Type B pancreatic cell (in vitro differentiated cells): ENCODE measurements around the gene CST7. TPM values are rescaled to one million over a fixed set of nuclear protein-coding genes. Genes with fewer than 3 reads are reported as not detected.
A peak's percentile ranks its signal among the peaks of the same experiment; 100 is the strongest.
"Not testable (repeated sequence)": the region's sequence is repeated elsewhere in the genome, so short reads cannot be mapped to it uniquely, and the experiment has no call there.

ENCODE experiments used
- DNase-seq: peaks from one replicate; pipeline ENCODE4 v3.0.0; 2021; ENCODE audit warnings: mixed read lengths; ENCODE audit not compliant: unreplicated experiment; ENCODE audit errors: extremely low spot score
- H3K27ac Mint-ChIP-seq: 2 replicates; pipeline ENCODE4 v1.8.0; 2021; ENCODE audit warnings: mild to moderate bottlenecking, mixed read lengths
- H3K27me3 Mint-ChIP-seq: 2 replicates; pipeline ENCODE4 v1.8.0; 2021; ENCODE audit warnings: mixed read lengths
- H3K36me3 Mint-ChIP-seq: 2 replicates; pipeline ENCODE4 v1.8.0; 2021; ENCODE audit warnings: mixed read lengths
- H3K4me1 Mint-ChIP-seq: one replicate; pipeline ENCODE4 v1.8.0; 2021; ENCODE audit warnings: mixed read lengths; ENCODE audit not compliant: unreplicated experiment
- H3K4me3 Mint-ChIP-seq: 2 replicates; pipeline ENCODE4 v1.8.0; 2021; ENCODE audit warnings: mild to moderate bottlenecking, mixed read lengths
- H3K9me3 Mint-ChIP-seq: 2 replicates; pipeline ENCODE4 v1.8.0; 2021; ENCODE audit warnings: mixed read lengths
- total RNA-seq: library from RNA; stranded (reverse); gene quantifications from 2 replicates; pipeline ENCODE4 v1.2.1, GENCODE V29; 2021; ENCODE audit warnings: low replicate concordance
- TF ChIP-seq, protein P1 (sequence below): fragments of 200-600 bp; sonication (generic); conservative IDR thresholded peaks from 2 replicates; pipeline ENCODE4 v1.5.0; 2021; ENCODE audit warnings: antibody characterized with exemption, mild to moderate bottlenecking

Gene CST7
- total RNA-seq, 1 donor from 2014 or later = not detected

GRCh38 chr20:24998631-24999445 lies 49.8 kb downstream of the CST7 start:
- TF ChIP-seq, protein P1, sequence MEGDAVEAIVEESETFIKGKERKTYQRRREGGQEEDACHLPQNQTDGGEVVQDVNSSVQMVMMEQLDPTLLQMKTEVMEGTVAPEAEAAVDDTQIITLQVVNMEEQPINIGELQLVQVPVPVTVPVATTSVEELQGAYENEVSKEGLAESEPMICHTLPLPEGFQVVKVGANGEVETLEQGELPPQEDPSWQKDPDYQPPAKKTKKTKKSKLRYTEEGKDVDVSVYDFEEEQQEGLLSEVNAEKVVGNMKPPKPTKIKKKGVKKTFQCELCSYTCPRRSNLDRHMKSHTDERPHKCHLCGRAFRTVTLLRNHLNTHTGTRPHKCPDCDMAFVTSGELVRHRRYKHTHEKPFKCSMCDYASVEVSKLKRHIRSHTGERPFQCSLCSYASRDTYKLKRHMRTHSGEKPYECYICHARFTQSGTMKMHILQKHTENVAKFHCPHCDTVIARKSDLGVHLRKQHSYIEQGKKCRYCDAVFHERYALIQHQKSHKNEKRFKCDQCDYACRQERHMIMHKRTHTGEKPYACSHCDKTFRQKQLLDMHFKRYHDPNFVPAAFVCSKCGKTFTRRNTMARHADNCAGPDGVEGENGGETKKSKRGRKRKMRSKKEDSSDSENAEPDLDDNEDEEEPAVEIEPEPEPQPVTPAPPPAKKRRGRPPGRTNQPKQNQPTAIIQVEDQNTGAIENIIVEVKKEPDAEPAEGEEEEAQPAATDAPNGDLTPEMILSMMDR = no peak
- H3K36me3 Mint-ChIP-seq = peaks cover 3% of the 10 kb centered on the region

DNA sequence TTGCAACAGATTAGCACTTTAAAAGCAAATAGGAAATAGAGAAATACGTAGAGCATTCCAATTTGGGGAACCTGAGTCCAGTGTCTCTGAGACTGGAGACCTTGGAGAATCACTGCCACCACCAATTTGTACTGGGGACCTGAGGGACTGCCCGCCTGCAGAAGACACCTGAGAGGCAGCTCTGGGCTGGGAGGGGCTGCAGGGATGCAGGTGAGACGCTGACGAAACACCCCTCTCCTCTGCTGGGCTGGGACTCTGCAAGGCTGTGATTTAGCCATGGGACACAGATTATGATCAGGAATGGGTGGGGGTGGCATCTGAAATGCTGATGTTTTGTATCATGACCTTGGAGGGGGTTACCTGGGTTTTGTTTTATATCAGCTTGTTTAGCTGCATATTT lies 50.5 kb downstream of the CST7 start:
- peaks cover 3% of the 10 kb centered on the region for H3K9me3 Mint-ChIP-seq
- H3K4me1 Mint-ChIP-seq = peaks cover 17% of the 10 kb centered on the region
- DNase-seq = peak; percentile 24
- H3K36me3 Mint-ChIP-seq = peaks cover 3% of the 10 kb centered on the region
- H3K27me3 Mint-ChIP-seq = peaks cover 19% of the 10 kb centered on the region
- H3K27ac Mint-ChIP-seq = peak overlapping the region; percentile 72
- TF ChIP-seq, protein P1 = no peak
- H3K4me3 Mint-ChIP-seq = no peak overlapping the region

More at GRCh38 chr20:24998631-24999445, 49.8 kb downstream of the CST7 start:
- Mint-ChIP-seq H3K27ac (peak overlapping the region; percentile 49), H3K9me3 (peaks cover 3% of the 10 kb centered on the region), H3K27me3 (peaks cover 19% of the 10 kb centered on the region), H3K4me1 (peaks cover 22% of the 10 kb centered on the region), H3K4me3 (no peak overlapping the region)
- peak; percentile 24 for DNase-seq

GRCh38 chr20:25000268-25000801 lies 51.3 kb downstream of the CST7 start:
- Mint-ChIP-seq H3K4me3 (peak overlapping the region; percentile 20), H3K9me3 (peaks cover 3% of the 10 kb centered on the region), H3K27ac (peak overlapping the region; percentile 72), H3K36me3 (peaks cover 3% of the 10 kb centered on the region), H3K4me1 (peaks cover 9% of the 10 kb centered on the region), H3K27me3 (peaks cover 17% of the 10 kb centered on the region)
- peak; percentile 65 for DNase-seq
- TF ChIP-seq, protein P1 = no peak

- H3K27me3 Mint-ChIP-seq = peaks cover 17% of the 10 kb centered on the region
- H3K27ac Mint-ChIP-seq, H3K36me3 Mint-ChIP-seq, DNase-seq, H3K4me1 Mint-ChIP-seq, H3K4me3 Mint-ChIP-seq, H3K9me3 Mint-ChIP-seq: not testable (repeated sequence)
Observed at GRCh38 chr20:25001323-25001722, 52.3 kb downstream of the CST7 start.

DNA sequence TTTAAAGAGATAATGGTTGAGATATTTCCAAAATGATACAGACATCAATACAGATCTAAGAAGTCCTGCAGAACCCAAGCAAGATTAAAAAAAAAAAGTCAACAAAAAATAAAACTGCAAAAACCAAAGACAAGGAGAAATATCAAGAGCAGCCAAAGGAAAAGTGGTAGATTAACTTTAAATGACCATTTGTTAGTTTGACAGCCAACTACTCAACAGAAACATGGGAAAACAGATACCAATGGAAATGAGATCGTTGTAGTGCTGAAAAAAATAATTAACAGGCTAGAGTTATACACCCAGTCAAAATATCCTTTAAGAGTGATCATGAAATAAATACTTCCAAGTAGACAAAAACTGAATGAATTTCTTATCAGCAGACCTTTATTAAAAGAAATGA lies 53.9 kb downstream of the CST7 start:
- TF ChIP-seq, protein P1 = no peak
- Mint-ChIP-seq H3K27ac (no peak overlapping the region), H3K4me1 (peaks cover 6% of the 10 kb centered on the region), H3K9me3 (peaks cover 3% of the 10 kb centered on the region), H3K27me3 (peaks cover 10% of the 10 kb centered on the region), H3K4me3 (no peak overlapping the region), H3K36me3 (peaks cover 3% of the 10 kb centered on the region)
- DNase-seq = no peak

- Mint-ChIP-seq H3K9me3 (peaks cover 3% of the 10 kb centered on the region), H3K27ac (no peak overlapping the region), H3K4me1 (peaks cover 3% of the 10 kb centered on the region), H3K27me3 (no peaks in the 10 kb centered on the region), H3K36me3 (peaks cover 7% of the 10 kb centered on the region), H3K4me3 (no peak overlapping the region)
- DNase-seq = peak; percentile 13
- TF ChIP-seq, protein P1 = no peak
Observed at GRCh38 chr20:25005220-25005619, 56.2 kb downstream of the CST7 start.
